GM12878 (cell line): ENCODE results near the gene GBGT1. TPM values are rescaled to one million over a fixed set of nuclear protein-coding genes. Genes with fewer than 3 reads are reported as not detected.

Experiments used
- ATAC-seq: fragments of 200-7000 bp; cut with Tn5 transposase; 3 replicates; pipeline ENCODE4 v1.9.1; 2020; ENCODE audit warnings: mild to moderate bottlenecking, moderate library complexity
- BruUV-seq: library from RNA; stranded (reverse); fragments of 400-500 nt; replicated peaks from 2 replicates; lab custom pipeline; 2021; lab: Mats Ljungman, UMichigan
- CTCF ChIA-PET: fragments of 300-600 bp; sonication (Branson Sonifier 250); formaldehyde crosslinking; extraction: SDS; loops from one replicate; lab custom pipeline; 2021; ENCODE audit warnings: inconsistent platforms; lab: Yijun Ruan, JAX
- POLR2A ChIA-PET: fragments of 350-600 bp; formaldehyde crosslinking; extraction: SDS; loops from one replicate; lab custom pipeline; 2021; ENCODE audit warnings: inconsistent platforms; lab: Charles Lee
- RAD21 ChIA-PET: fragments of 300-600 bp; sonication (Branson Sonifier 250); formaldehyde crosslinking; loops from one replicate; lab custom pipeline; 2023; ENCODE audit warnings: antibody characterized with exemption; ENCODE audit not compliant: unreplicated experiment; lab: Charles Lee
- SMC1A ChIA-PET: fragments of 300-600 bp; sonication (Branson Sonifier 250); formaldehyde crosslinking; loops from one replicate; lab custom pipeline; 2023; ENCODE audit not compliant: unreplicated experiment, uncharacterized antibody; lab: Charles Lee
- DNase-seq: peaks from one replicate; pipeline ENCODE4 v3.0.0-alpha.2; 2011; ENCODE audit warnings: low read depth, low spot score
- FAIRE-seq: peaks from 3 replicates; lab custom pipeline; 2011; peaks lifted over from hg19 to GRCh38; lab: Jason Lieb, UNC
- H2AFZ ChIP-seq: 2 replicates; pipeline ENCODE4 v1.6.0; 2011; ENCODE audit warnings: low read depth, low read length, control low read depth; ENCODE audit not compliant: control insufficient read depth
- H3K27ac ChIP-seq: 2 replicates; pipeline ENCODE4 v1.5.1; 2011; ENCODE audit warnings: control low read depth; ENCODE audit not compliant: control insufficient read depth, insufficient read depth
- H3K27me3 ChIP-seq, 2 experiments: replicated peaks in 1 of 2; 2 replicates each; pipeline versions ENCODE4 v1.6.0 to v1.6.1; 2011; ENCODE audit warnings: low read length in 1 of 2; ENCODE audit not compliant: control insufficient read depth in 2 of 2, insufficient read depth in 2 of 2
- H3K36me3 ChIP-seq, 2 experiments: 2 replicates each; pipeline ENCODE4 v1.5.1; 2011; ENCODE audit warnings: low read length in 1 of 2; ENCODE audit not compliant: control insufficient read depth in 2 of 2, insufficient read depth in 2 of 2
- H3K4me1 ChIP-seq: 2 replicates; pipeline ENCODE4 v1.6.1; 2011; ENCODE audit warnings: mild to moderate bottlenecking, low read length, moderate library complexity, mixed read lengths; ENCODE audit not compliant: control insufficient read depth, insufficient read depth
- H3K4me2 ChIP-seq: 2 replicates; pipeline ENCODE4 v1.6.0; 2011; ENCODE audit warnings: control low read depth; ENCODE audit not compliant: control insufficient read depth, insufficient read depth
- H3K4me3 ChIP-seq: fragments of 200-600 bp; sonication (generic); 2 replicates; pipeline ENCODE4 v1.5.1; 2016
- H3K79me2 ChIP-seq: 2 replicates; pipeline ENCODE4 v1.6.0; 2011; ENCODE audit warnings: low read length; ENCODE audit not compliant: control insufficient read depth, insufficient read depth
- H3K9ac ChIP-seq: 2 replicates; pipeline ENCODE4 v1.8.0; 2011; ENCODE audit warnings: low read length, control low read depth, mixed read lengths; ENCODE audit not compliant: control insufficient read depth, insufficient read depth
- H3K9me3 ChIP-seq: replicated peaks from 3 replicates; pipeline ENCODE4 v1.5.1; 2011; ENCODE audit warnings: mild to moderate bottlenecking, low read length; ENCODE audit not compliant: control insufficient read depth, insufficient read depth
- H4K20me1 ChIP-seq: 2 replicates; pipeline ENCODE4 v1.6.0; 2011; ENCODE audit not compliant: control insufficient read depth, insufficient read depth
- BHLHE40 ChIP-seq, 2 experiments: fragments of 450-650 bp in 1 of 2; IDR thresholded peaks; 2 replicates each; pipeline ENCODE4 v1.6.1; 2011 to 2017; ENCODE audit warnings: low read depth in 2 of 2, borderline replicate concordance in 1 of 2, improper control_type of control experiment in 1 of 2, low read length in 1 of 2, mild to moderate bottlenecking in 1 of 2
- EZH2 ChIP-seq: IDR thresholded peaks from 2 replicates; pipeline ENCODE4 v1.6.1; 2012; ENCODE audit warnings: low read depth, mild to moderate bottlenecking, control low read depth, inconsistent platforms, low read length, borderline replicate concordance; ENCODE audit not compliant: control insufficient read depth
- FOS ChIP-seq: IDR thresholded peaks from 3 replicates; pipeline ENCODE4 v1.6.1; 2011; ENCODE audit warnings: borderline replicate concordance; ENCODE audit not compliant: insufficient read length; ENCODE audit errors: extremely low read depth
- IKZF1 ChIP-seq: fragments of 450-650 bp; conservative IDR thresholded peaks from 2 replicates; pipeline ENCODE4 v1.6.1; 2017; ENCODE audit warnings: antibody characterized with exemption, mild to moderate bottlenecking
- RBBP5 ChIP-seq: fragments of 200-600 bp; sonication (generic); conservative IDR thresholded peaks from 2 replicates; pipeline ENCODE4 v1.6.1; 2016
- SKIL ChIP-seq: fragments of 450-650 bp; IDR thresholded peaks from 2 replicates; pipeline ENCODE4 v1.6.1; 2017; ENCODE audit warnings: mild to moderate bottlenecking, low read depth, inconsistent platforms; ENCODE audit not compliant: poor library complexity, severe bottlenecking
- SUPT20H ChIP-seq: IDR thresholded peaks from 2 replicates; pipeline ENCODE4 v1.6.1; 2011; ENCODE audit warnings: low read depth, mild to moderate bottlenecking, low read length, moderate library complexity, borderline replicate concordance; ENCODE audit not compliant: control insufficient read depth
- WGBS: methylation state at CpG from one replicate; pipeline ENCODE4 v1.1.6; 2016; ENCODE audit warnings: low lambda C conversion rate; ENCODE audit not compliant: insufficient replicate concordance, insufficient coverage; ENCODE audit errors: missing lambda C conversion rate; 5-methylcytosine and 5-hydroxymethylcytosine counted together
- in situ Hi-C: fragments of 300-500 bp; cut with MboI; formaldehyde crosslinking; loops from 9 replicates; pipeline ENCODE4 v1.14.3; 2018; ENCODE audit warnings: mixed read lengths
- intact Hi-C: fragments of 100-400 bp; cut with micrococcal nuclease; formaldehyde crosslinking; loops from one replicate; pipeline ENCODE4 v1.14.2; 2022; ENCODE audit not compliant: unreplicated experiment
- polyA plus RNA-seq, 11 experiments: library from polyadenylated mRNA; depleted of rRNA in 4 of 11; unstranded in 6 of 11; stranded (reverse) in 5 of 11; fragments of >200 nt; fragmentation: Nextera tagmentation in 4 of 11; fragmentation: Illumina TruSeq in 1 of 11; extraction: Ambion mirVana in 4 of 11; extraction: Trizol in 1 of 11; gene quantifications; 1 replicate in 1 of 11; 2 replicates in 10 of 11; pipeline versions ENCODE4 v1.2.1 to v1.2.3, GENCODE V29; 2011 to 2016; ENCODE audit warnings: inconsistent platforms in 2 of 11, missing spikeins in 2 of 11, low read depth in 1 of 11
- total RNA-seq, 4 experiments: library from RNA; depleted of rRNA in 3 of 4; stranded (reverse); fragments of >200 nt in 3 of 4; fragmentation: Illumina TruSeq in 1 of 4; extraction: Trizol in 1 of 4; gene quantifications; 2 replicates each; pipeline versions ENCODE4 v1.2.1 to v1.2.3, GENCODE V29; 2013 to 2021

Gene GBGT1
- total and polyA plus RNA-seq, 10 of the 15 experiments (the other 5 are each of a cell fraction or from before 2014, with no cell fraction given), result 0.08 to 1.9 (median 0.49) TPM

- no peak for TF ChIP-seq FOS
- no peak for TF ChIP-seq SKIL
- TF ChIP-seq IKZF1, result no peak
These were observed 31.3 kb upstream of the GBGT1 start (continued) for GRCh38 chr9:133195029-133195428.

- no peaks in the 10 kb centered on the region for H3K9me3 ChIP-seq
- ATAC-seq (no peak), DNase-seq (no peak), FAIRE-seq (no peak)
- H2AFZ ChIP-seq, result no peak overlapping the region
- CTCF ChIA-PET, result no interaction called here
- H4K20me1 ChIP-seq, result no peaks in the 10 kb centered on the region
- SMC1A ChIA-PET, result no interaction called here
- no peaks in the 10 kb centered on the region for H3K79me2 ChIP-seq
- H3K27ac ChIP-seq, result no peak overlapping the region
- no peak overlapping the region for H3K9ac ChIP-seq
- TF ChIP-seq RBBP5 (no peak), EZH2 (no peak), SUPT20H (no peak), BHLHE40 (IDR thresholded peaks at IDR 0.05; ENCODE audit: borderline replicate concordance in 1 of 2, low read depth in 2 of 2, low read length in 1 of 2) (no peak)
- WGBS, result 52% methylated on average over 4 of the region's 4 CpGs
- no peak overlapping the region for H3K4me3 ChIP-seq
- H3K36me3 ChIP-seq, result no peaks in the 10 kb centered on the region
- in situ Hi-C loops (no loop called here), intact Hi-C loops (no loop called here)
- H3K4me2 ChIP-seq, result no peak overlapping the region
- RAD21 ChIA-PET, result no interaction called here
- POLR2A ChIA-PET, result no interaction called here
- H3K27me3 ChIP-seq, result no peaks in the 10 kb centered on the region
- BruUV-seq, result no TSS peak
- H3K4me1 ChIP-seq, result no peaks in the 10 kb centered on the region
These were observed 30.9 kb upstream of the GBGT1 start for GRCh38 chr9:133194597-133194996.
